HEK293 (cell line): Measurements from ENCODE around the gene LRFN2.

Source experiments
- CTCF ChIA-PET: fragments of 350-600 bp; formaldehyde crosslinking; extraction: SDS; loops from one replicate; lab custom pipeline; 2021; ENCODE audit warnings: antibody characterized with exemption; lab: Yijun Ruan, JAX
- POLR2A ChIA-PET: fragments of 300-600 bp; formaldehyde crosslinking; extraction: SDS; loops from one replicate; lab custom pipeline; 2020; ENCODE audit warnings: antibody characterized with exemption, inconsistent platforms; lab: Yijun Ruan, JAX
- H3K27ac ChIP-seq: fragments of 200-500 bp; sonication (Bioruptor generic); 2 replicates; pipeline ENCODE4 v1.5.1; 2014; ENCODE audit warnings: low read depth, low read length, control low read depth, inconsistent platforms; ENCODE audit errors: extremely low read depth
- H3K36me3 ChIP-seq, 2 experiments: fragments of 200-500 bp in 1 of 2; sonication (Bioruptor generic) in 1 of 2; 1 replicate in 1 of 2; 2 replicates in 1 of 2; pipeline ENCODE4 v1.5.1; 2014 to 2017; ENCODE audit warnings: inconsistent platforms in 2 of 2, low read length in 2 of 2; ENCODE audit not compliant: control insufficient read depth in 2 of 2, insufficient read depth in 1 of 2
- H3K4me1 ChIP-seq: fragments of 200-500 bp; sonication (Bioruptor generic); 2 replicates; pipeline ENCODE4 v1.5.1; 2014; ENCODE audit warnings: mild to moderate bottlenecking, low read length, inconsistent platforms; ENCODE audit not compliant: control insufficient read depth, insufficient read depth
- H3K4me3 ChIP-seq: 2 replicates; pipeline ENCODE4 v1.5.1; 2011; ENCODE audit warnings: low read depth, mild to moderate bottlenecking, control low read depth, low read length, moderate library complexity
- H3K9me3 ChIP-seq: fragments of 200-500 bp; sonication (Bioruptor generic); 2 replicates; pipeline ENCODE4 v1.5.1; 2014; ENCODE audit warnings: low read depth, low read length, inconsistent platforms; ENCODE audit not compliant: control insufficient read depth, insufficient read depth
- BCL11B ChIP-seq: fragments of 450-650 bp; formaldehyde crosslinking; IDR thresholded peaks from 2 replicates; pipeline ENCODE4 v1.5.1; 2016; ENCODE audit warnings: low read depth, missing biosample characterization, missing genetic modification characterization
- KLF10 ChIP-seq: fragments of 450-650 bp; IDR thresholded peaks from 2 replicates; pipeline ENCODE4 v1.5.1; 2018; ENCODE audit warnings: missing biosample characterization, mild to moderate bottlenecking, missing genetic modification characterization
- KLF16 ChIP-seq: fragments of 450-650 bp; formaldehyde crosslinking; IDR thresholded peaks from 2 replicates; pipeline ENCODE4 v1.5.1; 2017; ENCODE audit warnings: missing biosample characterization, missing genetic modification characterization
- ZBTB48 ChIP-seq: fragments of 450-650 bp; formaldehyde crosslinking; IDR thresholded peaks from 2 replicates; pipeline ENCODE4 v1.5.1; 2016; ENCODE audit warnings: missing biosample characterization, missing genetic modification characterization
- ZNF10 ChIP-seq: fragments of 450-650 bp; formaldehyde crosslinking; IDR thresholded peaks from 2 replicates; pipeline ENCODE4 v1.5.1; 2017; ENCODE audit warnings: missing biosample characterization, missing genetic modification characterization
- ZNF169 ChIP-seq: fragments of 450-650 bp; formaldehyde crosslinking; IDR thresholded peaks from 2 replicates; pipeline ENCODE4 v1.5.1; 2016; ENCODE audit warnings: missing biosample characterization, missing genetic modification characterization
- ZNF211 ChIP-seq: fragments of 450-650 bp; formaldehyde crosslinking; IDR thresholded peaks from 2 replicates; pipeline ENCODE4 v1.5.1; 2016; ENCODE audit warnings: low read depth, missing biosample characterization, missing genetic modification characterization
- ZNF529 ChIP-seq: fragments of 450-650 bp; formaldehyde crosslinking; IDR thresholded peaks from 2 replicates; pipeline ENCODE4 v1.5.1; 2017; ENCODE audit warnings: missing genetic modification characterization, missing biosample characterization; ENCODE audit not compliant: insufficient replicate concordance
- ZNF561 ChIP-seq: fragments of 450-650 bp; IDR thresholded peaks from 2 replicates; pipeline ENCODE4 v1.5.1; 2018; ENCODE audit warnings: missing biosample characterization, missing genetic modification characterization, borderline replicate concordance
- ZNF701 ChIP-seq: fragments of 450-650 bp; formaldehyde crosslinking; IDR thresholded peaks from 2 replicates; pipeline ENCODE4 v1.5.1; 2016; ENCODE audit warnings: missing biosample characterization, missing genetic modification characterization
- ZNF747 ChIP-seq: fragments of 450-650 bp; formaldehyde crosslinking; IDR thresholded peaks from 2 replicates; pipeline ENCODE4 v1.5.1; 2016; ENCODE audit warnings: missing biosample characterization, missing genetic modification characterization
- ZNF776 ChIP-seq: fragments of 450-650 bp; formaldehyde crosslinking; IDR thresholded peaks from 2 replicates; pipeline ENCODE4 v1.5.0; 2017; ENCODE audit warnings: missing biosample characterization, missing genetic modification characterization, borderline replicate concordance
- ZNF777 ChIP-seq: fragments of 450-650 bp; formaldehyde crosslinking; IDR thresholded peaks from 2 replicates; pipeline ENCODE4 v1.5.1; 2017; ENCODE audit warnings: missing biosample characterization, missing genetic modification characterization, borderline replicate concordance
- ZNF843 ChIP-seq: fragments of 450-650 bp; formaldehyde crosslinking; IDR thresholded peaks from 2 replicates; pipeline ENCODE4 v1.5.1; 2016; ENCODE audit warnings: missing biosample characterization, missing genetic modification characterization
- TF ChIP-seq, protein P1 (sequence below): fragments of 450-650 bp; formaldehyde crosslinking; IDR thresholded peaks from 2 replicates; pipeline ENCODE4 v1.5.1; 2016; ENCODE audit warnings: missing biosample characterization, missing genetic modification characterization
- TF ChIP-seq, protein P2 (sequence below): fragments of 450-650 bp; formaldehyde crosslinking; IDR thresholded peaks from 2 replicates; pipeline ENCODE4 v1.5.1; 2016; ENCODE audit warnings: missing biosample characterization, missing genetic modification characterization
- TF ChIP-seq, protein P3 (sequence below): fragments of 450-650 bp; formaldehyde crosslinking; conservative IDR thresholded peaks from 2 replicates; pipeline ENCODE4 v1.5.1; 2016; ENCODE audit warnings: low read depth, missing biosample characterization, missing genetic modification characterization
- TF ChIP-seq, protein P4 (sequence below): fragments of 450-650 bp; formaldehyde crosslinking; IDR thresholded peaks from 2 replicates; pipeline ENCODE4 v1.5.1; 2017; ENCODE audit warnings: missing biosample characterization, mild to moderate bottlenecking, missing genetic modification characterization, moderate library complexity
- TF ChIP-seq, protein P5 (sequence below): fragments of 450-650 bp; formaldehyde crosslinking; IDR thresholded peaks from 2 replicates; pipeline ENCODE4 v1.5.1; 2016; ENCODE audit warnings: missing biosample characterization, missing genetic modification characterization
- TF ChIP-seq, protein P6 (sequence below): fragments of 450-650 bp; formaldehyde crosslinking; IDR thresholded peaks from 2 replicates; pipeline ENCODE4 v1.5.1; 2016; ENCODE audit warnings: missing biosample characterization, missing genetic modification characterization, borderline replicate concordance

The LRFN2 gene

DNA sequence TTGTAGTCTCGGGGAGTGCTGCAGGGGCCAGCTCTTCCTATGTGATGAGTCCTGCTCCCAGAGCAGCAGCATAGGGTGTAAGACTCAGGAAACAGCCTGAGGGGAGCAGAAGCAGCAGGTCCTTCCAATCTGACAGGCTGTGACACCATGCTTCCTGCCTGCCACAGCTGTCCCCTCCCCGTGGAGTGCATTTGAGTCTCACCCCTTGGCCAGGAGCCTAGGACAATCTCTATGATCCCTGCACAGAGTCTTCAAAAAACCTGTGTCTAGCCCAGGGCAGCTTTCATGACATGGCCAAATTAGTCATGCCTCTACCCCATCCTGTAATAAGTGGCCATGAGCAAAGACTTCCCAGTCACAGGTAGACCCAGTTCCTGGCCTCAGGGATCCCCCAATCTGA lies 23.1 kb upstream of the LRFN2 start:
- TF ChIP-seq, protein P1, sequence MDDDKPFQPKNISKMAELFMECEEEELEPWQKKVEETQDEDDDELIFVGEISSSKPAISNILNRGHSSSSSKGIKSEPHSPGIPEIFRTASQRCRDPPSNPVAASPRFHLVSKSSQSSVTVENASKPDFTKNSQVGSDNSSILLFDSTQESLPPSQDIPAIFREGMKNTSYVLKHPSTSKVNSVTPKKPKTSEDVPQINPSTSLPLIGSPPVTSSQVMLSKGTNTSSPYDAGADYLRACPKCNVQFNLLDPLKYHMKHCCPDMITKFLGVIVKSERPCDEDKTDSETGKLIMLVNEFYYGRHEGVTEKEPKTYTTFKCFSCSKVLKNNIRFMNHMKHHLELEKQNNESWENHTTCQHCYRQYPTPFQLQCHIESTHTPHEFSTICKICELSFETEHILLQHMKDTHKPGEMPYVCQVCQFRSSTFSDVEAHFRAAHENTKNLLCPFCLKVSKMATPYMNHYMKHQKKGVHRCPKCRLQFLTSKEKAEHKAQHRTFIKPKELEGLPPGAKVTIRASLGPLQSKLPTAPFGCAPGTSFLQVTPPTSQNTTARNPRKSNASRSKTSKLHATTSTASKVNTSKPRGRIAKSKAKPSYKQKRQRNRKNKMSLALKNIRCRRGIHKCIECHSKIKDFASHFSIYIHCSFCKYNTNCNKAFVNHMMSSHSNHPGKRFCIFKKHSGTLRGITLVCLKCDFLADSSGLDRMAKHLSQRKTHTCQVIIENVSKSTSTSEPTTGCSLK, result no peak
- TF ChIP-seq, protein P2, sequence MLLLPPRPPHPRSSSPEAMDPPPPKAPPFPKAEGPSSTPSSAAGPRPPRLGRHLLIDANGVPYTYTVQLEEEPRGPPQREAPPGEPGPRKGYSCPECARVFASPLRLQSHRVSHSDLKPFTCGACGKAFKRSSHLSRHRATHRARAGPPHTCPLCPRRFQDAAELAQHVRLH, result no peak
- TF ChIP-seq ZNF169 (tag by site-specific recombination) (no peak), ZNF843 (tag by site-specific recombination) (no peak), ZNF211 (tag by site-specific recombination) (no peak), ZBTB48 (no peak), ZNF561 (no peak), ZNF777 (tag by site-specific recombination) (no peak), ZNF529 (tag by site-specific recombination) (no peak), ZNF10 (tag by site-specific recombination) (no peak), ZNF701 (tag by site-specific recombination) (no peak), KLF10 (no peak), KLF16 (tag by site-specific recombination) (no peak)
- TF ChIP-seq, protein P3, sequence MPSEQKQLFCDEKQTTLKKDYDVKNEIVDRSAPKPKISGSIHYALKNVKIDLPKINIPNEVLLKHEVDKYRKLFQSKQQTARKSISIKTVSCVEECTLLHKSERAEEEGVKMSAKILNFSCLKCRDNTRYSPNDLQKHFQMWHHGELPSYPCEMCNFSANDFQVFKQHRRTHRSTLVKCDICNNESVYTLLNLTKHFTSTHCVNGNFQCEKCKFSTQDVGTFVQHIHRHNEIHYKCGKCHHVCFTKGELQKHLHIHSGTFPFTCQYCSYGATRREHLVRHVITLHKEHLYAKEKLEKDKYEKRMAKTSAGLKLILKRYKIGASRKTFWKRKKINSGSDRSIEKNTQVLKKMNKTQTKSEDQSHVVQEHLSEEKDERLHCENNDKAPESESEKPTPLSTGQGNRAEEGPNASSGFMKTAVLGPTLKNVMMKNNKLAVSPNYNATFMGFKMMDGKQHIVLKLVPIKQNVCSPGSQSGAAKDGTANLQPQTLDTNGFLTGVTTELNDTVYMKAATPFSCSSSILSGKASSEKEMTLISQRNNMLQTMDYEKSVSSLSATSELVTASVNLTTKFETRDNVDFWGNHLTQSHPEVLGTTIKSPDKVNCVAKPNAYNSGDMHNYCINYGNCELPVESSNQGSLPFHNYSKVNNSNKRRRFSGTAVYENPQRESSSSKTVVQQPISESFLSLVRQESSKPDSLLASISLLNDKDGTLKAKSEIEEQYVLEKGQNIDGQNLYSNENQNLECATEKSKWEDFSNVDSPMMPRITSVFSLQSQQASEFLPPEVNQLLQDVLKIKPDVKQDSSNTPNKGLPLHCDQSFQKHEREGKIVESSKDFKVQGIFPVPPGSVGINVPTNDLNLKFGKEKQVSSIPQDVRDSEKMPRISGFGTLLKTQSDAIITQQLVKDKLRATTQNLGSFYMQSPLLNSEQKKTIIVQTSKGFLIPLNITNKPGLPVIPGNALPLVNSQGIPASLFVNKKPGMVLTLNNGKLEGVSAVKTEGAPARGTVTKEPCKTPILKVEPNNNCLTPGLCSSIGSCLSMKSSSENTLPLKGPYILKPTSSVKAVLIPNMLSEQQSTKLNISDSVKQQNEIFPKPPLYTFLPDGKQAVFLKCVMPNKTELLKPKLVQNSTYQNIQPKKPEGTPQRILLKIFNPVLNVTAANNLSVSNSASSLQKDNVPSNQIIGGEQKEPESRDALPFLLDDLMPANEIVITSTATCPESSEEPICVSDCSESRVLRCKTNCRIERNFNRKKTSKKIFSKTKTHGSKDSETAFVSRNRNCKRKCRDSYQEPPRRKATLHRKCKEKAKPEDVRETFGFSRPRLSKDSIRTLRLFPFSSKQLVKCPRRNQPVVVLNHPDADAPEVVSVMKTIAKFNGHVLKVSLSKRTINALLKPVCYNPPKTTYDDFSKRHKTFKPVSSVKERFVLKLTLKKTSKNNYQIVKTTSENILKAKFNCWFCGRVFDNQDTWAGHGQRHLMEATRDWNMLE (tag by site-specific recombination), result no peak
- TF ChIP-seq, protein P4, sequence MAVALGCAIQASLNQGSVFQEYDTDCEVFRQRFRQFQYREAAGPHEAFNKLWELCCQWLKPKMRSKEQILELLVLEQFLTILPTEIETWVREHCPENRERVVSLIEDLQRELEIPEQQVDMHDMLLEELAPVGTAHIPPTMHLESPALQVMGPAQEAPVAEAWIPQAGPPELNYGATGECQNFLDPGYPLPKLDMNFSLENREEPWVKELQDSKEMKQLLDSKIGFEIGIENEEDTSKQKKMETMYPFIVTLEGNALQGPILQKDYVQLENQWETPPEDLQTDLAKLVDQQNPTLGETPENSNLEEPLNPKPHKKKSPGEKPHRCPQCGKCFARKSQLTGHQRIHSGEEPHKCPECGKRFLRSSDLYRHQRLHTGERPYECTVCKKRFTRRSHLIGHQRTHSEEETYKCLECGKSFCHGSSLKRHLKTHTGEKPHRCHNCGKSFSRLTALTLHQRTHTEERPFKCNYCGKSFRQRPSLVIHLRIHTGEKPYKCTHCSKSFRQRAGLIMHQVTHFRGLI (tag by site-specific recombination), result no peak
- Histone ChIP-seq H3K9me3 (no peaks in the 10 kb centered on the region), H3K4me1 (no peaks in the 10 kb centered on the region), H3K36me3 (no peaks in the 10 kb centered on the region), H3K27ac (no peak overlapping the region), H3K4me3 (no peak overlapping the region)
- ChIA-PET POLR2A (no interaction called here), CTCF (interaction anchor here (0.6 to 2.7 kb wide), 4 partner anchors 19 to 71 kb away, joined by 3 to 7 read pairs (median 4); no protein-coding TSS in a partner anchor)

DNA sequence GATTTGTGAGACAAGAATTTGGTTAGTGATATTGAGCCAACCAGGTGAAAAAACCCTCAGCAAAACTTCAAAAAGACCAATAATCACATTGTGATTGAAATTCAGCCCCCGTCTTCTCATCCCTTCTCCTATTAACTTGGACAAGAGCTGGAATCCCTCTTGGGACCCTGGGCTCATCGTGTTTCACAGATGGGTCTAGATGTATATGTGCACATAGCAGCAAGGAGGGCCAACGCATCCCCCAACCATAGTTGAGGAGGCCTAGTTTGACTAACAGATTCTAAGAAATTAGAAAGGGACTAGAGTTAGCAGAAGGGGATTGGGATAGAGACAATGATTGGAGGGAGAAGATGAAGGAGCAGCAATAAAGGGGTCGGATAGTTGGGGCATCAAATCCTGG lies 19.8 kb upstream of the LRFN2 start:
- Histone ChIP-seq H3K27ac (no peak overlapping the region), H3K9me3 (no peaks in the 10 kb centered on the region), H3K4me1 (no peaks in the 10 kb centered on the region), H3K4me3 (no peak overlapping the region), H3K36me3 (no peaks in the 10 kb centered on the region)
- ChIA-PET CTCF (interaction anchor here (1.4 kb wide), 1 partner anchor 20 kb away, joined by 6 read pairs; the partner anchor contains the start of gene LRFN2), POLR2A (no interaction called here)
- TF ChIP-seq, protein P5, sequence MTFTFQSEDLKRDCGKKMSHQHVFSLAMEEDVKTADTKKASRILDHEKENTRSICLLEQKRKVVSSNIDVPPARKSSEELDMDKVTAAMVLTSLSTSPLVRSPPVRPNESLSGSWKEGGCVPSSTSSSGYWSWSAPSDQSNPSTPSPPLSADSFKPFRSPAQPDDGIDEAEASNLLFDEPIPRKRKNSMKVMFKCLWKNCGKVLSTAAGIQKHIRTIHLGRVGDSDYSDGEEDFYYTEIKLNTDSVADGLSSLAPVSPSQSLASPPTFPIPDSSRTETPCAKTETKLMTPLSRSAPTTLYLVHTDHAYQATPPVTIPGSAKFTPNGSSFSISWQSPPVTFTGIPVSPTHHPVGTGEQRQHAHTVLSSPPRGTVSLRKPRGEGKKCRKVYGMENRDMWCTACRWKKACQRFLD (tag by site-specific recombination), result no peak
- TF ChIP-seq BCL11B (tag by site-specific recombination) (no peak), ZNF776 (tag by site-specific recombination) (no peak), ZNF747 (tag by site-specific recombination) (no peak)
- TF ChIP-seq, protein P6, sequence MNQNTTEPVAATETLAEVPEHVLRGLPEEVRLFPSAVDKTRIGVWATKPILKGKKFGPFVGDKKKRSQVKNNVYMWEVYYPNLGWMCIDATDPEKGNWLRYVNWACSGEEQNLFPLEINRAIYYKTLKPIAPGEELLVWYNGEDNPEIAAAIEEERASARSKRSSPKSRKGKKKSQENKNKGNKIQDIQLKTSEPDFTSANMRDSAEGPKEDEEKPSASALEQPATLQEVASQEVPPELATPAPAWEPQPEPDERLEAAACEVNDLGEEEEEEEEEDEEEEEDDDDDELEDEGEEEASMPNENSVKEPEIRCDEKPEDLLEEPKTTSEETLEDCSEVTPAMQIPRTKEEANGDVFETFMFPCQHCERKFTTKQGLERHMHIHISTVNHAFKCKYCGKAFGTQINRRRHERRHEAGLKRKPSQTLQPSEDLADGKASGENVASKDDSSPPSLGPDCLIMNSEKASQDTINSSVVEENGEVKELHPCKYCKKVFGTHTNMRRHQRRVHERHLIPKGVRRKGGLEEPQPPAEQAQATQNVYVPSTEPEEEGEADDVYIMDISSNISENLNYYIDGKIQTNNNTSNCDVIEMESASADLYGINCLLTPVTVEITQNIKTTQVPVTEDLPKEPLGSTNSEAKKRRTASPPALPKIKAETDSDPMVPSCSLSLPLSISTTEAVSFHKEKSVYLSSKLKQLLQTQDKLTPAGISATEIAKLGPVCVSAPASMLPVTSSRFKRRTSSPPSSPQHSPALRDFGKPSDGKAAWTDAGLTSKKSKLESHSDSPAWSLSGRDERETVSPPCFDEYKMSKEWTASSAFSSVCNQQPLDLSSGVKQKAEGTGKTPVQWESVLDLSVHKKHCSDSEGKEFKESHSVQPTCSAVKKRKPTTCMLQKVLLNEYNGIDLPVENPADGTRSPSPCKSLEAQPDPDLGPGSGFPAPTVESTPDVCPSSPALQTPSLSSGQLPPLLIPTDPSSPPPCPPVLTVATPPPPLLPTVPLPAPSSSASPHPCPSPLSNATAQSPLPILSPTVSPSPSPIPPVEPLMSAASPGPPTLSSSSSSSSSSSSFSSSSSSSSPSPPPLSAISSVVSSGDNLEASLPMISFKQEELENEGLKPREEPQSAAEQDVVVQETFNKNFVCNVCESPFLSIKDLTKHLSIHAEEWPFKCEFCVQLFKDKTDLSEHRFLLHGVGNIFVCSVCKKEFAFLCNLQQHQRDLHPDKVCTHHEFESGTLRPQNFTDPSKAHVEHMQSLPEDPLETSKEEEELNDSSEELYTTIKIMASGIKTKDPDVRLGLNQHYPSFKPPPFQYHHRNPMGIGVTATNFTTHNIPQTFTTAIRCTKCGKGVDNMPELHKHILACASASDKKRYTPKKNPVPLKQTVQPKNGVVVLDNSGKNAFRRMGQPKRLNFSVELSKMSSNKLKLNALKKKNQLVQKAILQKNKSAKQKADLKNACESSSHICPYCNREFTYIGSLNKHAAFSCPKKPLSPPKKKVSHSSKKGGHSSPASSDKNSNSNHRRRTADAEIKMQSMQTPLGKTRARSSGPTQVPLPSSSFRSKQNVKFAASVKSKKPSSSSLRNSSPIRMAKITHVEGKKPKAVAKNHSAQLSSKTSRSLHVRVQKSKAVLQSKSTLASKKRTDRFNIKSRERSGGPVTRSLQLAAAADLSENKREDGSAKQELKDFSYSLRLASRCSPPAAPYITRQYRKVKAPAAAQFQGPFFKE (tag by site-specific recombination), result no peak
